GM12891 (cell line): ENCODE measurements around the gene CLTC.

Source experiments
- POLR2A ChIP-seq: IDR thresholded peaks from 2 replicates; pipeline ENCODE4 v1.6.1; 2011; ENCODE audit warnings: low read depth, low read length, control low read depth
- POLR2AphosphoS5 ChIP-seq: IDR thresholded peaks from 2 replicates; pipeline ENCODE4 v1.6.1; 2011; ENCODE audit warnings: low read depth, low read length, control low read depth
- POU2F2 ChIP-seq: IDR thresholded peaks from 2 replicates; pipeline ENCODE4 v1.6.1; 2011; ENCODE audit warnings: low read depth, mild to moderate bottlenecking, control low read depth, low read length, moderate library complexity
- TAF1 ChIP-seq: IDR thresholded peaks from 2 replicates; pipeline ENCODE4 v1.6.1; 2011; ENCODE audit warnings: low read depth, low read length, control low read depth

GRCh38 chr17:59694344-59694743 lies 74.6 kb downstream of the CLTC start:
- TF ChIP-seq POU2F2 (no peak), POLR2A (no peak), TAF1 (no peak), POLR2AphosphoS5 (no peak)
